ENCODE results near the gene ZBTB7A. TPM values are rescaled to one million over a fixed set of nuclear protein-coding genes. Genes with fewer than 3 reads are reported as not detected.

Gene ZBTB7A
- total RNA-seq, 4 donors from 2014 or later: 71.9 to 137 (median 114) TPM

- Histone ChIP-seq H3K36me3 (peaks cover 31 to 78% (median 71%) of the 10 kb centered on the region in 4 donors), H3K9me3 (no peaks in the 10 kb centered on the region), H3K4me1 (peaks cover 0 to 11% (median 8%) of the 10 kb centered on the region in 4 donors), H3K4me3 (no peak overlapping the region), H3K27me3 (no peaks in the 10 kb centered on the region), H3K27ac (replicated peaks in 1 of 4) (no peak overlapping the region)
- WGBS: 88% methylated on average over 18 of the region's 33 CpGs
- no peak for TF ChIP-seq POLR2A (IDR thresholded peaks at IDR 0.05; ENCODE audit: low read depth)
- TF ChIP-seq CTCF (IDR thresholded peaks at IDR 0.05): no peak
- TF ChIP-seq POLR2AphosphoS5 (IDR thresholded peaks at IDR 0.05): no peak
- no peak for DNase-seq (ENCODE audit: extremely low spot score)
- intact Hi-C loops (cut with DNase I): no loop called here
These were observed 28.6 kb downstream of the ZBTB7A start for GRCh38 chr19:4038057-4038456.

- no peak for DNase-seq (ENCODE audit: extremely low spot score)
- no peaks in the 10 kb centered on the region for H3K9me3 ChIP-seq
- H3K36me3 ChIP-seq: peaks cover 32 to 78% (median 75%) of the 10 kb centered on the region in 4 donors
- no peak overlapping the region for H3K4me3 ChIP-seq
- H3K27me3 ChIP-seq: no peaks in the 10 kb centered on the region
- H3K4me1 ChIP-seq: peaks cover 0 to 8% (median 5%) of the 10 kb centered on the region in 4 donors
- H3K27ac ChIP-seq (replicated peaks in 1 of 4): no peak overlapping the region
- 91% methylated on average over 40 of the region's 54 CpGs for WGBS
- TF ChIP-seq POLR2A (IDR thresholded peaks at IDR 0.05; ENCODE audit: low read depth) (no peak), EP300 (IDR thresholded peaks at IDR 0.05) (no peak), CTCF (IDR thresholded peaks at IDR 0.05) (no peak), POLR2AphosphoS5 (IDR thresholded peaks at IDR 0.05) (no peak)
- intact Hi-C loops (cut with DNase I): no loop called here
These were observed 29.3 kb downstream of the ZBTB7A start for GRCh38 chr19:4037301-4037949.

GRCh38 chr19:4036576-4037300 is 30.0 kb downstream of the ZBTB7A start:
- Histone ChIP-seq H3K4me3 (no peak overlapping the region), H3K9me3 (no peaks in the 10 kb centered on the region), H3K27ac (replicated peaks in 1 of 4) (no peak overlapping the region), H3K4me1 (peaks cover 0 to 10% (median 9%) of the 10 kb centered on the region in 4 donors), H3K27me3 (no peaks in the 10 kb centered on the region), H3K36me3 (peaks cover 32 to 79% (median 76%) of the 10 kb centered on the region in 4 donors)
- no peak for DNase-seq (ENCODE audit: extremely low spot score)
- TF ChIP-seq POLR2A (IDR thresholded peaks at IDR 0.05; ENCODE audit: low read depth) (no peak), CTCF (IDR thresholded peaks at IDR 0.05) (no peak), EP300 (IDR thresholded peaks at IDR 0.05) (no peak), POLR2AphosphoS5 (IDR thresholded peaks at IDR 0.05) (no peak)
- intact Hi-C loops (cut with DNase I): no loop called here
- 89% methylated on average over 18 of the region's 25 CpGs for WGBS

GRCh38 chr19:4035582-4035981 is 31.1 kb downstream of the ZBTB7A start:
- WGBS: 85% methylated on average over 8 of the region's 10 CpGs
- intact Hi-C loops (cut with DNase I): no loop called here
- no peak for DNase-seq (ENCODE audit: extremely low spot score)
- TF ChIP-seq POLR2AphosphoS5 (IDR thresholded peaks at IDR 0.05): no peak
- TF ChIP-seq CTCF (IDR thresholded peaks at IDR 0.05): no peak
- TF ChIP-seq POLR2A (IDR thresholded peaks at IDR 0.05; ENCODE audit: low read depth): no peak
- TF ChIP-seq EP300 (IDR thresholded peaks at IDR 0.05): no peak
- H3K36me3 ChIP-seq: peaks cover 32 to 85% (median 79%) of the 10 kb centered on the region in 4 donors
- no peak overlapping the region for H3K4me3 ChIP-seq
- H3K4me1 ChIP-seq: peaks cover 0 to 15% (median 9%) of the 10 kb centered on the region in 4 donors
- no peaks in the 10 kb centered on the region for H3K9me3 ChIP-seq
- no peak overlapping the region for H3K27ac ChIP-seq (replicated peaks in 1 of 4)
- no peaks in the 10 kb centered on the region for H3K27me3 ChIP-seq

Measured in esophagus muscularis mucosa (tissue), 4 donors.